A673 (cell line): ENCODE data around the gene NOPCHAP1. TPM values are rescaled to one million over a fixed set of nuclear protein-coding genes. Genes with fewer than 3 reads are reported as not detected.

ENCODE experiments used
- BruUV-seq: library from RNA; stranded (reverse); fragments of 400-500 nt; replicated peaks from 2 replicates; lab custom pipeline; 2021; lab: Mats Ljungman, UMichigan
- CTCF ChIA-PET: fragments of 300-600 bp; sonication (Branson Sonifier 250); formaldehyde crosslinking; loops from one replicate; lab custom pipeline; 2022; ENCODE audit warnings: antibody characterized with exemption; lab: Charles Lee
- POLR2A ChIA-PET: fragments of 300-600 bp; sonication (Branson Sonifier 250); formaldehyde crosslinking; loops from one replicate; lab custom pipeline; 2022; ENCODE audit warnings: antibody characterized with exemption; ENCODE audit not compliant: low non-redundant PET; lab: Charles Lee
- DNase-seq: peaks from one replicate; pipeline ENCODE4 v3.0.0-alpha.2; 2015; ENCODE audit warnings: low spot score
- H3K27ac ChIP-seq: fragments of 200-600 bp; sonication (generic); 2 replicates; pipeline ENCODE4 v1.5.1; 2016; ENCODE audit warnings: mixed run types, low read depth, mild to moderate bottlenecking, mixed read lengths, antibody characterized with exemption, low read length; ENCODE audit not compliant: poor library complexity, severe bottlenecking
- H3K27me3 ChIP-seq: fragments of 200-600 bp; sonication (generic); replicated peaks from 2 replicates; pipeline ENCODE4 v1.6.1; 2017; ENCODE audit warnings: mixed run types, low read depth, mild to moderate bottlenecking, mixed read lengths, antibody characterized with exemption, low read length; ENCODE audit not compliant: insufficient read depth, poor library complexity
- H3K36me3 ChIP-seq: fragments of 200-600 bp; sonication (generic); 2 replicates; pipeline ENCODE4 v1.6.1; 2016; ENCODE audit warnings: mixed run types, mild to moderate bottlenecking, mixed read lengths, antibody characterized with exemption, low read length; ENCODE audit not compliant: insufficient read depth, poor library complexity, severe bottlenecking
- H3K4me1 ChIP-seq: fragments of 200-600 bp; sonication (generic); 2 replicates; pipeline ENCODE4 v1.6.1; 2017; ENCODE audit warnings: mixed run types, mild to moderate bottlenecking, mixed read lengths, antibody characterized with exemption, low read length; ENCODE audit not compliant: insufficient read depth, poor library complexity, severe bottlenecking
- H3K4me3 ChIP-seq: fragments of 200-600 bp; sonication (generic); 2 replicates; pipeline ENCODE4 v1.5.1; 2016; ENCODE audit warnings: low read depth, mixed run types, mild to moderate bottlenecking, mixed read lengths, low read length; ENCODE audit not compliant: poor library complexity, severe bottlenecking
- H3K9me3 ChIP-seq: fragments of 200-600 bp; sonication (generic); 2 replicates; pipeline ENCODE4 v1.6.1; 2016; ENCODE audit warnings: mixed run types, low read depth, mild to moderate bottlenecking, mixed read lengths, antibody characterized with exemption, low read length; ENCODE audit not compliant: poor library complexity, severe bottlenecking
- CTCF ChIP-seq: fragments of 300-800, 200-600 bp; sonication (generic); conservative IDR thresholded peaks from 2 replicates; pipeline ENCODE4 v1.5.1; 2017; ENCODE audit warnings: low read depth, mild to moderate bottlenecking, antibody characterized with exemption, low read length, moderate library complexity, mixed read lengths
- EZH2 ChIP-seq: fragments of 200-600 bp; sonication (generic); IDR thresholded peaks from 2 replicates; pipeline ENCODE4 v1.6.1; 2017; ENCODE audit warnings: borderline replicate concordance, low read depth, mild to moderate bottlenecking, mixed read lengths, antibody characterized with exemption, low read length; ENCODE audit not compliant: poor library complexity, severe bottlenecking
- intact Hi-C: fragments of 100-400 bp; cut with micrococcal nuclease; formaldehyde crosslinking; loops from one replicate; pipeline ENCODE4 v1.10.0; 2022; ENCODE audit not compliant: unreplicated experiment
- total RNA-seq: library from RNA; stranded (reverse); gene quantifications from 2 replicates; pipeline ENCODE4 v1.2.3, GENCODE V29; 2021

Gene NOPCHAP1
- total RNA-seq, 1 experiment from 2014 or later: 32.5 TPM

GRCh38 chr12:104958001-104958804 is 27.9 kb upstream of the NOPCHAP1 start, which contains the start of gene SLC41A2:
Gene SLC41A2, minus strand, starts transcription at chr12:104958290. Its CDS starts 29,763 bp downstream, at chr12:104928527.
- DNase-seq: peak; percentile 68
- BruUV-seq: no TSS peak
- intact Hi-C loops: no loop called here
- ChIA-PET CTCF (interaction anchor here (0.5 to 1.6 kb wide), 2 partner anchors 17 to 576 kb away, joined by 3 to 5 read pairs; no protein-coding TSS in a partner anchor), POLR2A (no interaction called here)
- TF ChIP-seq EZH2 (no peak), CTCF (no peak)
- Histone ChIP-seq H3K27ac (no peak within 1 kb of the TSS), H3K4me3 (peak within 1 kb of the TSS; percentile 58), H3K9me3 (no peaks in the 10 kb centered on the region), H3K4me1 (peaks cover 2% of the 10 kb centered on the region), H3K27me3 (peaks cover 44% of the 10 kb centered on the region), H3K36me3 (no peaks in the 10 kb centered on the region)

- TF ChIP-seq EZH2: no peak
- TF ChIP-seq CTCF: no peak
- intact Hi-C loops: no loop called here
- BruUV-seq: no TSS peak
- peak overlapping the region; percentile 58 for H3K4me3 ChIP-seq
- peaks cover 41% of the 10 kb centered on the region for H3K27me3 ChIP-seq
- H3K36me3 ChIP-seq: no peaks in the 10 kb centered on the region
- POLR2A ChIA-PET: no interaction called here
- CTCF ChIA-PET: interaction anchor here (1.6 kb wide), 1 partner anchor 577 kb away, joined by 5 read pairs; no protein-coding TSS in a partner anchor
- no peak for DNase-seq
- H3K4me1 ChIP-seq: peaks cover 2% of the 10 kb centered on the region
- H3K9me3 ChIP-seq: no peaks in the 10 kb centered on the region
- H3K27ac ChIP-seq: no peak overlapping the region
These were observed 27.2 kb upstream of the NOPCHAP1 start for GRCh38 chr12:104958805-104959334.

GRCh38 chr12:104959335-104959841 is 26.7 kb upstream of the NOPCHAP1 start:
- Histone ChIP-seq H3K9me3 (no peaks in the 10 kb centered on the region), H3K4me3 (no peak overlapping the region), H3K4me1 (peaks cover 2% of the 10 kb centered on the region), H3K36me3 (no peaks in the 10 kb centered on the region), H3K27ac (no peak overlapping the region), H3K27me3 (peaks cover 40% of the 10 kb centered on the region)
- ChIA-PET POLR2A (no interaction called here), CTCF (interaction anchor here (1.6 kb wide), 1 partner anchor 578 kb away, joined by 5 read pairs; no protein-coding TSS in a partner anchor)
- TF ChIP-seq EZH2: no peak
- no peak for TF ChIP-seq CTCF
- DNase-seq: no peak
- intact Hi-C loops: no loop called here
- no TSS peak for BruUV-seq
